ENCODE results near the gene ITGB7. TPM values are rescaled to one million over a fixed set of nuclear protein-coding genes. Genes with fewer than 3 reads are reported as not detected.

Gene ITGB7
- total and polyA plus RNA-seq, 2 donors = 1.6 to 1.7 TPM

DNA sequence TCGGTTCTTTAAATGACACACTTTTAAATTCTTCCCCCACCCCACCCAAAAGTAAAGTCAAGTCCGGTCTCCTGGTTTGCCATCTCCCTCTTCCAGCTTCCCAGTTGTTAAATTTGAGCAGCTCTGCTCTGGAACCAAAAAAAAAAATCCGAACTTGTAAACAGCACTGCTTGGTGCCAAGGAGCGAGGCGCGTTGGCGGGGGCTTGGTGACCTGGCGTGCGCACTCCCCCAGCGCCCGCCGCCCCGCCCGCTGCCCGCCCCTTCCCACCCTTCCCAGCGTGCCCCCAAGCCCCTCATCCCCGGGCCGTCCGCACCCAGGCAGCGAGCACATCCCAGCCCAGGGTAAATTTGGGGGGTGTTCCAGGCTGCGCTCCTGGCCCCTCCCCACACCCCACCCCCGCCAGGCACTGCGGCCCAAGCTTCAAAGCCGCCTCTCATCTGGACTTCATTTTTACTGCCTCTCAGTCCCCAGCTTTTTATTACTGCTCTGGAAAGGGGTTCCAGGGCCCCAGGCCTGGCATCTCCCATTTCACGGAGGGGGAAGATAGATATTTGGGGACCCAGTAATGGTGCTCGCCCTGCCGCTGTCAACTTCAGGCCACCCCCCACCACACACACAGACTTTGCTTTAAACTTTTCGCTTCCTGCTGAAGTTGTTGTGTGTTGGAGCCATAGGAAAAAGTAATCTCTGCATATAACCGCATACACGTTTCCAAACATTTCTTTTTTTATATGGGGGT, 11.7 kb upstream of the ITGB7 start:
- peaks cover 4% of the 10 kb centered on the region for H3K36me3 ChIP-seq (ENCODE audit: insufficient read depth)
- no peaks in the 10 kb centered on the region for H3K4me1 ChIP-seq (ENCODE audit: insufficient read depth)
- no peak for DNase-seq (ENCODE audit: extremely low spot score)
- WGBS = 9% methylated on average over 30 of the region's 30 CpGs
- peak overlapping the region; percentile 44 for H3K27ac ChIP-seq (ENCODE audit: low read depth)
- peak overlapping the region; percentile 82 for H3K4me3 ChIP-seq (ENCODE audit: low read depth, low read length)

DNA sequence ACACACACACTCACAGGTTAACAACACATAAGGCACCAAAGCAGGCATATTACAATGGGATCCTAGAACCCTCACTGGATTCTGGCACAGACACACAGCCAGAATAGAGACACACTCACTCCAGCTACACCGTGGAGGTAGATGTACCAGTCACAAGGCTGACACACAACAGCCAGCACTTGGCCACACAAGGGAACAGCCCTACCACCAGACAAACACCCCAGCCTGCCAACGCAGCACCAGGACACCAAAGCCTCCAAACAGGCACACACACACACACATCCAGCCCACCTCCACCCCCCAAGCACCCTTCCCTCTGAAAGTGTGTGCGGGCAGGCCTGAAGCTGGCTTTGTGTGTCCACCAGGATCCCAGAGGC, 10.9 kb upstream of the ITGB7 start:
- 36% methylated on average over 3 of the region's 3 CpGs for WGBS
- peak overlapping the region; percentile 82 for H3K4me3 ChIP-seq (ENCODE audit: low read depth, low read length)
- peak overlapping the region; percentile 76 for H3K27ac ChIP-seq (ENCODE audit: low read depth)
- no peak for DNase-seq (ENCODE audit: extremely low spot score)
- H3K36me3 ChIP-seq (ENCODE audit: insufficient read depth) = peaks cover 4% of the 10 kb centered on the region
- H3K4me1 ChIP-seq (ENCODE audit: insufficient read depth) = no peaks in the 10 kb centered on the region

DNA sequence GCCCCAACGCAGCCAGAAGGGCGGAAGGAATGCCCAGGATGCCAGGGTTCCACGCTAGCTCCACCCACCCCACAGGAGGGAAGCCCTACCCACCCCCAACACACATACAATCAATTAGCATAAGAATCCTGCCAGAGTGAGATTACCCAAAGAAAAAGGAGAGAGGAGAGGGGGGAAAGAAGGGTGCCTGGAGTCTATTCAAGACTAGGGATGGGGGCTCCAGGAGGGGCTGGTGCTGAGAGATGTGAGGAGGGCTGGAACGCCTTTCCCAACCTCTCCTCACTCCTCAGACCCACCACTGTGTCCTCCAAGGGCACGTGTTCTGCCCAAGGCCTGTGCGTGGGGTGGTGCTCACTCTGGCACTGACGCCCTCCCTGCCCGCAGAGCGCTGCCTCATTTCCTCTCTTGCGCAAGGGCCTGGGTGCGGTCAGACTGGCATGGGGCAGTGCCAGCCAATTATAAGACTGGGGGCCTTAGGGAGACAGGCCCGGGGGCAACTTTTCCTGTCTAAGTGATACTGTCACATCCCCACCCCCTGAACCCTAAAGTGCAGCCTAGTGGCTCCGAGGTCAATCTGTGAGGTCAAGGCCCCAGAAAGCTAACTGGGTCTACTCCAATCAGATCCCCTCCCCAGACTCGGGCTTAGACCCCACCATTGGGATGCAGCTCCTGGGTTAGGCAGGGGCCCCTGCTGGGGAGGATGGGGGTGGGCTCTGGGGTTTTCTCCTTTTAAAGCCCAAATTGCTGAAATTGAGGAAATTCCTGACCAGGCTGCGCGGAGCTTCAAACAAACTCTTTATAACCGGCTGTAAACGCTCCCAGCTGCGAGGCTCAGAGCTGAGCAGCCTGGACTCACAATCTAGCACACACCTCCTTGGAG, 10.2 kb upstream of the ITGB7 start:
- peaks cover 4% of the 10 kb centered on the region for H3K36me3 ChIP-seq (ENCODE audit: insufficient read depth)
- no peak overlapping the region for H3K4me3 ChIP-seq (ENCODE audit: low read depth, low read length)
- peak overlapping the region; percentile 76 for H3K27ac ChIP-seq (ENCODE audit: low read depth)
- H3K4me1 ChIP-seq (ENCODE audit: insufficient read depth) = no peaks in the 10 kb centered on the region
- no peak for DNase-seq (ENCODE audit: extremely low spot score)
- WGBS = 49% methylated on average over 19 of the region's 19 CpGs

DNA sequence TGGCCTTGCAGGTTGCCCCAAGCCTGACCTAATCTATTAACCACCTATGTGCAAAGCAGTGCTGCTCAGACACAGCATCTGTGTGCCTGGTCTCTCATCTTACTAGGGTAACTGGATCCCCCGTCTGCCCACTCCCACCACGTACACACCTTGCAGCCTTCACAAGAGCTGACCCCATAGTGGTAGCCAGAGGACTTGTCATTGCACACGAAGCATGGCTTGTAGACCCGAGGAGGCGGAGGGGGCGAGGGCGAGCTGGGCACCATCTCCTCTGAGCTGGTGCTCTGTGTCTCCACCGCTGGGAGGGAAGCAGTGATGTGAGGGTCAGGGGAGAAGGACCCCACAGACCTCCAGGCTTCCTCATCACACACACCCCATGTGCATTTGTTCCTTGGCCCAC, 8.4 kb upstream of the ITGB7 start:
- H3K36me3 ChIP-seq (ENCODE audit: insufficient read depth) = peaks cover 4% of the 10 kb centered on the region
- no peak for DNase-seq (ENCODE audit: extremely low spot score)
- no peaks in the 10 kb centered on the region for H3K4me1 ChIP-seq (ENCODE audit: insufficient read depth)
- no peak overlapping the region for H3K4me3 ChIP-seq (ENCODE audit: low read depth, low read length)
- no peak overlapping the region for H3K27ac ChIP-seq (ENCODE audit: low read depth)
- WGBS = 80% methylated on average over 8 of the region's 8 CpGs

DNA sequence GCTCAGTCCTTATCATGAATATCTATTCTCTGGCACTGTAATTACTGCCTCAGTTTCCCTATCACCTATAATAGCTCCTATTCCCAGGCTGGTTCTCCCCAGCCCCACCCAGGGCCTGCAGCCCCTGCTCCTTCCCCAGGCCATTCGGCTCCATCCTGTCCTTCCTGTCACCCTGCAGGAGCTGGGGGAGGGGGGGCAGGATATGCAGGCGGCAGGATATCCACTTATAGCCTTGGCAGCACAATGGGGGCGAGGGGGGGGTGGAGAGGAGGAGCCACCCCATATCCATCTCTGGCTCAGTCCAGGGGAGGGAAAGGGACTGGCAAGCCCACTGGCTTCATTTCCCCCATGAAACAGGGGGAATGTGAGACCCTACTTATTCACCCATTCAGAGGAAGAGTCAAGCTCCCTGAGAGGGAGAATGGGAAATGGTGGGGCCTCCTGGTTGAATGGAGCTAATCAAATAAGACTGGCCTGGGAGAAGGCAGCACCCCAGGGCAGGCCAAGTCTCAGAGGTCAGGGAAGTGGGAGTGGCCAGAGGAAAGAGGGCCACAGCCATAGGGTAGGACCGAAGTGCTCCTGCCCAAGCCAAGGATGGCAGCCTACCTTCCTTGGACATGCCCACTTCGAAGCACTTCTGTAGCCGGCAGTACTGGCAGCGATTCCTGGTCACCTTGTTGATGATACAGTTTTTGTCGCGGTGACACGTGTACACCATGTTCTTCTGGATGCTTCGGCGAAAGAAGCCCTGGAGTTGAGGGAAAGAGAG, 7.8 kb upstream of the ITGB7 start:
- peaks cover 4% of the 10 kb centered on the region for H3K36me3 ChIP-seq (ENCODE audit: insufficient read depth)
- no peak overlapping the region for H3K27ac ChIP-seq (ENCODE audit: low read depth)
- DNase-seq (ENCODE audit: extremely low spot score) = no peak
- H3K4me3 ChIP-seq (ENCODE audit: low read depth, low read length) = no peak overlapping the region
- no peaks in the 10 kb centered on the region for H3K4me1 ChIP-seq (ENCODE audit: insufficient read depth)
- WGBS = 70% methylated on average over 12 of the region's 12 CpGs

DNA sequence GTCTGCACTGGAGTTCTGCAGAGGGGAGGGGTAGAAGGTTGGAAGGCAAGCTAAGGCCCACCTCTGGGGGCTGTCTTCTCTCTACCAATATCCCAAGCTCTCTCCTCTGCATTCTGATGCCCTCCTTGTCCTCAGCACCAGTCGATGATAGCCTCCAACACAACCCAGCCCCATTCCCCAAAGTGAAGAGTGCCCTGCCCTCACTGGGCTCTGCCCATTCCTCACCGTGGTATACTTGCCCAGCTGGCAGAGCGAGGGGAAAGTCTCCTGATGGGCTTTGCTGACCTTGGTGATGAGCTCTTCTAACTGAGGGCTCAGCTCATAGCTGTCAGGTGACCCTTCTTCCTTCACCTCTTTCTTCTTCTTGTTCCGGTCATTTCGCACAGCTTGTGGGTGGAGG, 7.2 kb upstream of the ITGB7 start:
- DNase-seq (ENCODE audit: extremely low spot score) = no peak
- no peak overlapping the region for H3K4me3 ChIP-seq (ENCODE audit: low read depth, low read length)
- no peaks in the 10 kb centered on the region for H3K4me1 ChIP-seq (ENCODE audit: insufficient read depth)
- 79% methylated on average over 5 of the region's 5 CpGs for WGBS
- no peak overlapping the region for H3K27ac ChIP-seq (ENCODE audit: low read depth)
- peaks cover 4% of the 10 kb centered on the region for H3K36me3 ChIP-seq (ENCODE audit: insufficient read depth)

DNA sequence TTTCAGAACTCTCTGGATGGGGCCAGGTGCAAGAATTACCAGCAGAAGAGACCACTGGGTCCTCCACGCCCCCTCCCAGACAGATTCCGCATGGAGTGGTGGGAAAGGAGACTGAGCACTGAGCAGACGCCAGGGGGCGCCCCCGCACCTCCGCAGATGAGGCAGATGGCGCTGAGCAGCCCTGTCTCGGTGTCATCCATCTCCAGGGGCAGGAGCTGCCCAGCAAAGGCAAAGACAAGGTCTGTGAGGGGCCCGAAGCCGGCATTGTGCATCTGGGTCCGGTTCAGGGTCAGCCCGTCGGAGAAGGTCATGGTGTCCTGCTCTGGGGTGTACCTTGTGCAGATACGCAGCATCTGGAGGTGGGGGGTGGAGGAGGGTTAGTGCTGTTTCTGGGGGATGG, 6.3 kb upstream of the ITGB7 start:
- DNase-seq (ENCODE audit: extremely low spot score) = no peak
- 13% methylated on average over 14 of the region's 14 CpGs for WGBS
- Histone ChIP-seq H3K4me1 (ENCODE audit: insufficient read depth) (no peaks in the 10 kb centered on the region), H3K27ac (ENCODE audit: low read depth) (no peak overlapping the region), H3K4me3 (ENCODE audit: low read depth, low read length) (no peak overlapping the region), H3K36me3 (ENCODE audit: insufficient read depth) (peaks cover 4% of the 10 kb centered on the region)

DNA sequence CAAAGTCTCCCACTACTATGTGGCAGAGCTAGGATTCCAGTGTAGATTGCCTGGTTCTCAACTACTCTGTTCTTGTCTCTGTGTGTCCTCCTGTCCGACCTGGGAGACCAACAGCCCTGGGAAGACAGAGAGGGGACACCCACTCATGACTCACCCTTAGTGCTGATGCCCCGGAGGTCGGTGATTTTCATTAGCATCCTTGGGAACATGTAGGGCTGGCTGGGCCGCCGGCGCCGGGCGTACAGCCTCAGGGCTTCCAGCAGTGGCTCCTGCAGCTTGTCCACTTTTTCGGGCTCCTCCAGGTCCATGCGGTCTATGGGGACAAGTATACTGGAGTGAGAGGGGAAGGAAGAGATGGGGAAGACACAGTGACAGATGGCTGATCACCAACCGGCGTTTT, 5.9 kb upstream of the ITGB7 start:
- WGBS = 61% methylated on average over 12 of the region's 12 CpGs
- peaks cover 4% of the 10 kb centered on the region for H3K36me3 ChIP-seq (ENCODE audit: insufficient read depth)
- no peak overlapping the region for H3K4me3 ChIP-seq (ENCODE audit: low read depth, low read length)
- H3K4me1 ChIP-seq (ENCODE audit: insufficient read depth) = no peaks in the 10 kb centered on the region
- no peak overlapping the region for H3K27ac ChIP-seq (ENCODE audit: low read depth)
- DNase-seq (ENCODE audit: extremely low spot score) = no peak

DNA sequence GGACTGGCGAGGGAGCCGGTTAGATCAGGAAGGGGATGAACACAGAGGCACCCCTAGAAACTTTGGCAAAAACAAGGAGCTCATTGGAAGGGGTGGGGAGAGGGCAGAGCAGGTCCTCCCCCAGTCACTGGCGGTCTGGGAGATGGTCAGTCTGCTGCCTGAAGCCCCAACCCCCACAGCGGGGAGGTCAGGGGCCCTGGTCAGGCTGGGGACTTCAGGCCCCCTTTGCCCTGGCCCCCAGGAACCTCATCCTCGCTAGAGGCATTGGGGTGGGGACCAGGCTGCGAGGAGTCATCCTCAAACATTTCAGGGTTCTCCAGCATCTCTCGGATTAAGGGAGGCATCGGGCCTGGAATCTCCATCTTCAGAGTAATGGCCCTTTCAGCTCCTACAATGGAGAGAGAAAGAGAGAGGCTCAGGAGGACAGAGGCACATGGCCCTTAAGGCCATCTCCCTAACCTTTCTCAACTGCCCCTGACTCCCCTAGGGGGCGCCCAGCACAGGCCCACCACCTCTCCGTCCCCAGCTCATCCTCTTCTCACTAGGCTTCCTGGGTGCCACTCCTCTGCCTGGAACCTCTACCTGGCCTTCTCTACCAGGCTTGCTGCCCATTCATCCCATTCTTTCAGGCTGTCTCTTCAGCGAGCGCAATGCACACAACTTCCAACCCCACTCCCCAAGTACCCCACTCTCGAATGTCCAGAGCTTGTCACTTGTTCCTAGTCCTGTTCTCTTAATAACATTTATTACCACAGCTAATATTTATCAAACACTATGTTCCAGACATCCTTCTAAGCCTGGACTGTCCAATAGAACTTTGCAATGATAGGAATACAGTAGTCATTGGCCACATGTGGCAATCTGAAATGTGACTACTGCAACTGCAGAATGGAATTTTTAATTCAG, 4.7 kb upstream of the ITGB7 start:
- Histone ChIP-seq H3K4me1 (ENCODE audit: insufficient read depth) (no peaks in the 10 kb centered on the region), H3K36me3 (ENCODE audit: insufficient read depth) (peaks cover 4% of the 10 kb centered on the region), H3K4me3 (ENCODE audit: low read depth, low read length) (no peak overlapping the region), H3K27ac (ENCODE audit: low read depth) (no peak overlapping the region)
- WGBS = 88% methylated on average over 13 of the region's 13 CpGs
- DNase-seq (ENCODE audit: extremely low spot score) = no peak

DNA sequence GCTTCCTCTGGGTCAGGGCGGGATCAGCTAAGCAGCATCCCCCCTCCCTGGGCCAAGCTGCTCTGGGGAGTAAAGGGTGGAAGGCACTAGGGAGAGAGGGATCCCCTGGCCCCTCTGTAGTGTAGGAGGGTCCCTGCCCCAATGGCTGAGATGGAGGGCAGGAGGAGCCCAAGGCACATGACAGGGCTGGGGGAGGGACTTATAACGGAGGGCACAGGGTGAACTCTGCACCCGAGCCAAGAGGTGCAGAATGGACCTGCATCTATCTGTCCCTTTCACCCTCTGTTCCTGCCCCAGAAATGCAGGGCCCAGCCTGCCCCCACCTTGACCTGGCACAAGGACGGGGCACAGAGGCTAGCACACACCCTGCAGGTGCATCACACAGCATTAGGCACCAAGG, 3.8 kb upstream of the ITGB7 start:
- Histone ChIP-seq H3K4me3 (ENCODE audit: low read depth, low read length) (no peak overlapping the region), H3K27ac (ENCODE audit: low read depth) (no peak overlapping the region), H3K4me1 (ENCODE audit: insufficient read depth) (no peaks in the 10 kb centered on the region), H3K36me3 (ENCODE audit: insufficient read depth) (peaks cover 4% of the 10 kb centered on the region)
- WGBS = 69% methylated on average over 4 of the region's 4 CpGs
- DNase-seq (ENCODE audit: extremely low spot score) = no peak

DNA sequence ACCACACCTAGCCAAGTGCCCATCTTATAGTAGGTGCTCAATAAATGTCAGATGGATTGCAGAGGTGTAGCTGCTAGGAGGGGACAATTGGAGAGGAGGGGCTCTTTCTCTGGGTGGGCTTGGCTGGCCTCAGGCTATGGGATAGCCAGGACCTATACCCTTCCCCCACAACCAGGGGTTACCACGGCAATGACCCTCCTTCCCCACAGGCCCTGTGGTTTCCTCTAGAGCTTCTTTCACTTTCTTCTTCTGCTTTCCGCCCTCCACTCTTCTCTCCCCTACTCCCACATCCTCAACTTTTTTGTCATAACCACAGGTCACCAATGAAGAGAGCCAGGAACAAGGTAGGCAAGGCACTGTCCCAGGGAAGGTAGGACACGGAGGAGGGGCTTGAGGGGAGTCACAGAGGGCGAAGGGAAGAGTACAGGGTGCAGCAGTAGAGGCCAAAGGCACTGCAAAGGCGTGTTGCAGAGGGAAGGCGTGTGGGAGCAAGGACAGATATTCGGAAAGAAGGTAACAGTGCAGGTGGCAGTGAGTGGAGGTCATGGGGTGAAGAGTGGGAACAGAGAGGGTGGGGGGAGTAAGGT, 1.9 kb upstream of the ITGB7 start:
- Histone ChIP-seq H3K4me1 (ENCODE audit: insufficient read depth) (no peaks in the 10 kb centered on the region), H3K4me3 (ENCODE audit: low read depth, low read length) (no peak overlapping the region), H3K36me3 (ENCODE audit: insufficient read depth) (no peaks in the 10 kb centered on the region), H3K27ac (ENCODE audit: low read depth) (no peak overlapping the region)
- DNase-seq (ENCODE audit: extremely low spot score) = no peak
- WGBS = 71% methylated on average over 7 of the region's 7 CpGs

DNA sequence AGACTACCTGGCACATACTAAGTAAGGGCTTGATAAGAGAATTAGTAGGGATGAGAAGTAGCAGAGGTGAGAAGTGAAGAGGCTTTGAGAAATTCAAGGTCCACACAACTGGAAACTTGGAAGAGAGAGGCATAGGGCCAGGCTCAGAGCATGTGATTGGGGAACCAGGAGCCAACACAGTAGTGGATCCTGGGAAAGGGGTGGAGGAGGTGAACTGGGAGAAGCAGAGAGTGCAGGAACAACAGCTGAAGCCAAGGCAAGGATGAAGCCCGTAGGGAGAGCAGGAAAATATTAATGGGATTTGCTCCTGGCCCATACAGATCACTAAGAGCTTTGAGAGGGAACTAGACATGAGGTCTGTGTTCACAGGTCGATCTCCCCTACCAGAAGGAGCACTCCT, 1.4 kb upstream of the ITGB7 start:
- no peaks in the 10 kb centered on the region for H3K4me1 ChIP-seq (ENCODE audit: insufficient read depth)
- H3K36me3 ChIP-seq (ENCODE audit: insufficient read depth) = no peaks in the 10 kb centered on the region
- H3K27ac ChIP-seq (ENCODE audit: low read depth) = no peak overlapping the region
- no peak for DNase-seq (ENCODE audit: extremely low spot score)
- 44% methylated on average over 2 of the region's 2 CpGs for WGBS
- H3K4me3 ChIP-seq (ENCODE audit: low read depth, low read length) = no peak overlapping the region
